Natural killer cell treated with Interleukin-12 subunit alpha and Interleukin-12 subunit beta and Interleukin-15 and Interleukin-18, amount 100 ng/mL, for 72 hours (primary cell): ENCODE measurements around the gene CDC23. TPM values are rescaled to one million over a fixed set of nuclear protein-coding genes. Genes with fewer than 3 reads are reported as not detected.
"Not testable (repeated sequence)": the region's sequence is repeated elsewhere in the genome, so short reads cannot be mapped to it uniquely, and the experiment has no call there.

Experiments used
- ATAC-seq, 2 donors: fragments of 150-1000 bp; cut with Tn5 transposase in 1 of 2; sonication (Bioruptor Pico), chemical (Tn5 transposase) in 1 of 2; 2 replicates each; pipeline ENCODE4 v1.10.0; 2021
- DNase-seq: peaks from one replicate; pipeline ENCODE4 v3.0.0; 2022; ENCODE audit warnings: low spot score
- H3K27ac Mint-ChIP-seq, 2 donors: 1 replicate in 1 of 2; 2 replicates in 1 of 2; pipeline ENCODE4 v1.8.0; 2022; ENCODE audit warnings: mixed read lengths in 2 of 2, mild to moderate bottlenecking in 1 of 2, moderate library complexity in 1 of 2
- H3K27me3 Mint-ChIP-seq, 2 donors: 1 replicate in 1 of 2; 2 replicates in 1 of 2; pipeline ENCODE4 v1.8.0; 2022; ENCODE audit warnings: mixed read lengths in 2 of 2
- H3K36me3 Mint-ChIP-seq: one replicate; pipeline ENCODE4 v1.8.0; 2022; ENCODE audit warnings: mixed read lengths
- H3K4me1 Mint-ChIP-seq, 2 donors: 1 replicate in 1 of 2; 2 replicates in 1 of 2; pipeline ENCODE4 v1.8.0; 2022; ENCODE audit warnings: low read depth in 2 of 2, mixed read lengths in 2 of 2, mild to moderate bottlenecking in 1 of 2
- H3K4me3 Mint-ChIP-seq: one replicate; pipeline ENCODE4 v1.8.0; 2022; ENCODE audit warnings: mixed read lengths
- H3K9me3 Mint-ChIP-seq: 2 replicates; pipeline ENCODE4 v1.8.0; 2022; ENCODE audit warnings: mixed read lengths
- total RNA-seq, 2 donors: library from RNA; stranded (reverse); gene quantifications; one replicate each; pipeline ENCODE4 v1.2.3, GENCODE V29; 2022

Gene CDC23
- total RNA-seq, 2 donors from 2014 or later = 38.5 to 41.3 TPM

DNA sequence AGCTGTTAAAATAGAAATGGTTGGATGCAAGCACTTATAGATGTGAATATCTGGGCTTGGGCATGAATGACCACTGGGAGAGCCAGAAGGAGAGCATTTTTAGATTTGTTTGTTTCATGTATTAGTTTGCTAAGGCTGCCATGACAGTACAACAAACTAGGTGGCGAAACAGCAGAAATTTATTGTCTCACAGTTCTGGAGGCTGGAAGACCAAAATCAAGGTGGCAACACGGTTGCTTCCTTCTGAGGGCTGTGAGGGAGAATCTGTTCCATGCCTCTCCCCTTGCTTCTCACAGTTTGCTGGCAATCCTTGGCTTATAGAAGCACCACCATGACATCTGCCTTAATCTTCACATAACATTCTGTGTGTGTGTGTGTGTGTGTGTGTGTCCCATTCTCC lies 20.2 kb upstream of the CDC23 start:
- Mint-ChIP-seq H3K9me3 (no peaks in the 10 kb centered on the region), H3K27me3 (peaks cover 6 to 14% of the 10 kb centered on the region in 2 donors), H3K27ac (no peak overlapping the region), H3K36me3 (no peaks in the 10 kb centered on the region), H3K4me1 (no peaks in the 10 kb centered on the region), H3K4me3 (no peak overlapping the region)
- ATAC-seq (no peak), DNase-seq (no peak)

DNA sequence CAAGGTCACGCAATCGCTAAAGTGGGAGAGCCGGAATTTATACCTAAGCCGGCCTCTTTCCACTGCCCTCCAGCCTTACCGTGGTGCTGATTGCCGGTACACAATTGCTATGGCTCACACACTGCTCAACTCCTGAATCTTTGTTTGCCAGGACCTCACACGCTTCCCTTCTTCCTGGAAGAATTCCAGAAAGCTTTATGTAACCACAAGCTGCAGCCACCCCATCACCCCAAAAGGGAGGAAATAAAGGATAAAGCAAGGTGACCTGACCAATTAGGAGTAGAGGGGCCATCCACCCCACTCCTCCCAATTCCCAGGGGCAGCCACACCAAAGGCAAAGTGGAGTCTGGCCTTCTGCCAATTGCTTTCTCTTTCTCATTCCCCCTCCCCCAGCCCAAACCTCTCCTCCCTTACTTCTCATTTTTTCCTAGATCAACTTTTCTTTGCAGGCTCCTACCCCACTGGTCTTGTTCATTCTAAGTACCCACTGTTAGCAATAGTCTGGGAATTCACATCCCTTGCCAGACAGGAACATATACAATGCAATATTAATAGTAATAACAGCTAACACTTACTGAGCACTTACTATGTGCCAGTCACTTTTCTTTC lies 18.0 kb upstream of the CDC23 start:
- no peak overlapping the region for H3K27ac Mint-ChIP-seq
- H3K9me3 Mint-ChIP-seq = no peaks in the 10 kb centered on the region
- DNase-seq (no peak), ATAC-seq (no peak)
- no peaks in the 10 kb centered on the region for H3K36me3 Mint-ChIP-seq
- no peaks in the 10 kb centered on the region for H3K4me1 Mint-ChIP-seq
- no peak overlapping the region for H3K4me3 Mint-ChIP-seq
- peaks cover 6 to 16% of the 10 kb centered on the region in 2 donors for H3K27me3 Mint-ChIP-seq

- Mint-ChIP-seq H3K36me3 (no peaks in the 10 kb centered on the region), H3K9me3 (no peaks in the 10 kb centered on the region), H3K27me3 (peaks cover 6 to 16% of the 10 kb centered on the region in 2 donors), H3K4me1 (no peaks in the 10 kb centered on the region), H3K27ac (no peak overlapping the region), H3K4me3 (no peak overlapping the region)
- ATAC-seq (no peak), DNase-seq (no peak)
Observed at GRCh38 chr5:138230261-138230660, 17.1 kb upstream of the CDC23 start.

DNA sequence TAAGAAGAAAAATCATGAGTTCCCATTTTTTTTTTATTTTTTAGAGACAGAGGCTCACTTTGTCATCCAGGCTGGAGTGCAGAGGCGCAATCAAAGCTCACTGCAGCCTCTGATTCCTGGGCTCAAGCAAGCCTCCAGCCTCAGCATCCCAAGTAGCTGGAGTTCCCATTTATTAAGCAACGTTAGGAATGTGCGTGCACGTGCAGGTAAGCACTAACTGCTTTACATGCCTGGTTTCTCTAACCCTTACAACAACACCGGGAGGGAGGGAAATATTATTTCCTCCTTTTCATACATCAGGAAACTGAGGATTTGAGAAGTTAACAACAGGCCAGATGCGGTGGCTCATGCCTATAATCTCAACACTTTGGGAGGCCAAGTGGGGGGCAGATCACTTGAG lies 16.3 kb upstream of the CDC23 start:
- Mint-ChIP-seq H3K36me3 (no peaks in the 10 kb centered on the region), H3K27ac (no peak overlapping the region), H3K4me1 (no peaks in the 10 kb centered on the region), H3K27me3 (peaks cover 6 to 13% of the 10 kb centered on the region in 2 donors), H3K9me3 (no peaks in the 10 kb centered on the region), H3K4me3 (no peak overlapping the region)
- no peak for ATAC-seq
- no peak for DNase-seq

DNA sequence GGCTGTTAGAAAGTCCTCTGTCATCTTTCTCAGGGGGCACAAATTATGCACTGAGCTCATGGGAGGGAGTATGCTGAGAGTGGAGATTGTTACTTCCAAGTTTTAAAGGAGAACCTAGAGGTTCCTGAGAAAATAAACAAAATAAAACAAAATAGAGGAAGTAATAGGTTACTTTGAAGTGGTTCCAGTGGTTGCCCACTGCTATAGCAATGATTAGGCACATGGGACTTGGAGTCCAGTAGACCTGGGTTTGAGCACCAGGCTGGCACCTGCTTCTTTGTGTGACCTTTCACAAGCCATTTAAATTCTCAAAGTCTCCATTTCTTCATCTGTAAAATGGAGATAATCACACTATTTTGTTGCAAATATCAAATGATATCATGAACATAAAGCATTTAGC lies 13.8 kb upstream of the CDC23 start:
- ATAC-seq = no peak
- no peak overlapping the region for H3K27ac Mint-ChIP-seq
- no peaks in the 10 kb centered on the region for H3K9me3 Mint-ChIP-seq
- peaks cover 5 to 6% of the 10 kb centered on the region in 2 donors for H3K4me1 Mint-ChIP-seq
- no peaks in the 10 kb centered on the region for H3K36me3 Mint-ChIP-seq
- H3K27me3 Mint-ChIP-seq = peaks cover 10 to 11% of the 10 kb centered on the region in 2 donors
- DNase-seq = no peak
- H3K4me3 Mint-ChIP-seq = no peak overlapping the region

GRCh38 chr5:138224712-138225111 lies 11.6 kb upstream of the CDC23 start:
- peaks cover 5 to 6% of the 10 kb centered on the region in 2 donors for H3K4me1 Mint-ChIP-seq
- ATAC-seq (peak in 1 of 2 donors; percentile 15), DNase-seq (no peak)
- H3K9me3 Mint-ChIP-seq = no peaks in the 10 kb centered on the region
- H3K27ac Mint-ChIP-seq = no peak overlapping the region
- peaks cover 4 to 5% of the 10 kb centered on the region in 2 donors for H3K27me3 Mint-ChIP-seq
- no peaks in the 10 kb centered on the region for H3K36me3 Mint-ChIP-seq
- no peak overlapping the region for H3K4me3 Mint-ChIP-seq

GRCh38 chr5:138223532-138223931 lies 10.4 kb upstream of the CDC23 start:
- Mint-ChIP-seq H3K9me3 (no peaks in the 10 kb centered on the region), H3K36me3 (no peaks in the 10 kb centered on the region), H3K27ac (no peak overlapping the region), H3K27me3 (peaks cover 7 to 12% of the 10 kb centered on the region in 2 donors), H3K4me3 (no peak overlapping the region), H3K4me1 (peaks cover 5 to 6% of the 10 kb centered on the region in 2 donors)
- ATAC-seq (peak in 1 of 2 donors; percentile 20), DNase-seq (no peak)

DNA sequence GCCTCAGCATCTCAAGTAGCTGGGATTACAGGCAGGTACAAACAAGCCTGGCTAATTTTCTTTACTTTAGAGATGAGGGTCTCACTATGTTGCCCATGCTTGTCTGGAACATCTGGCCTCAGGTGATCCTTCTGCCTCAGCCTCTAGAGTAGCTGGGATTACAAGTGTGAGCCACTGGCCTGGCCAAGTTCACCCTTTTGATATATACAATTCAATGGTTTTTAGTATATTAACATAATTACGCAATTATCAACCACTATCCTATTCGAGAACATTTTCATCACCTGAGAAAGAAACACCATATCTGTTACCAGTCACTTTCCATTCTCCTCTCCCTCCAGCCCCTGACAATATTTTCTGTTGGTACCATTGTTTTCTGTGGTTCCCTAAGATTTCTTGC lies 3.7 kb upstream of the CDC23 start:
- Mint-ChIP-seq H3K27me3 (peaks cover 3 to 7% of the 10 kb centered on the region in 2 donors), H3K27ac (no peak overlapping the region), H3K9me3 (no peaks in the 10 kb centered on the region), H3K36me3 (no peaks in the 10 kb centered on the region), H3K4me1 (peaks cover 9 to 13% of the 10 kb centered on the region in 2 donors), H3K4me3 (no peak overlapping the region)
- ATAC-seq = no peak
- no peak for DNase-seq

DNA sequence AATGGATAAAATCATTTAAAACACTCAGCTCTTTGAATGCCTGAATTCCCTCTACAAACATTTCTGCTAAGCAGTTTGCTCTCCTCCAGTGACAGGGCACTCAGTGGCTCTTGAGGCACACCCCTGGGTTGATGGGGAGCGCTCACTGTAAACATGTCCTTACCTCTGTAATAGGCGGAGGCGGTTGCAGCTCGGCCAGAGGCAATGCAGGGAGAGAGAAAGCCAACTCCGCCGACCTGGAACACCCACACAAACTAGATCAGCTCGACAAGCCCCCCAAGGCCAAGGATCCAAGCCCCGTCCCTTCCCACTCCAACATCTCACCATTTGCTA lies 329 bp downstream of the CDC23 start:
- no peak for DNase-seq

DNA sequence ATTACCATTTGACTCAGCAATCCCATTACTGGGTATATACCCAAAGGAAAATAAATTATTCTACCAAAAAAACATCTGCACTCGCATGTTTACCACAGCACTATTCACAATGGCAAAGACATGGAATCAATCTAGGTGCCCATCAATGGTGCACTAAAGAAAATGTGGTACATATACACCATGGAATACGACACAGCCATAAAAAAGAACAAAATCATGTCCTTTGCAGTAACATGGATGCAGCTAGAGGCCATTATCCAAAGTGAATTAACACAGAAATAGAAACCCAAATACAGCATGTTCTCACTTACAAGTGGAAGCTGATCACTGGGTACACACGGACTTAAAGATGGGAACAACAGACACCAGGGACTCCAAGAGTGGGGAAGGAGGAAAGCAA lies 2.1 kb downstream of the CDC23 start:
- H3K27ac Mint-ChIP-seq = peak overlapping the region in 1 of 2 donors; percentile 53
- peak overlapping the region; percentile 17 for H3K4me3 Mint-ChIP-seq
- H3K4me1 Mint-ChIP-seq = peaks cover 19% of the 10 kb centered on the region in 2 donors
- ATAC-seq = no peak
- DNase-seq = no peak
- no peaks in the 10 kb centered on the region for H3K27me3 Mint-ChIP-seq
- H3K36me3 Mint-ChIP-seq = peaks cover 5% of the 10 kb centered on the region
- no peaks in the 10 kb centered on the region for H3K9me3 Mint-ChIP-seq

More for the DNA sequence above, 329 bp downstream of the CDC23 start:
- Mint-ChIP-seq H3K9me3 (no peaks in the 10 kb centered on the region), H3K27me3 (no peaks in the 10 kb centered on the region), H3K27ac (peak overlapping the region; percentile 92 to 99), H3K4me1 (peaks cover 19% of the 10 kb centered on the region in 2 donors), H3K4me3 (peak overlapping the region; percentile 99), H3K36me3 (peaks cover 5% of the 10 kb centered on the region)
- peak; percentile 43 to 49 for ATAC-seq

DNA sequence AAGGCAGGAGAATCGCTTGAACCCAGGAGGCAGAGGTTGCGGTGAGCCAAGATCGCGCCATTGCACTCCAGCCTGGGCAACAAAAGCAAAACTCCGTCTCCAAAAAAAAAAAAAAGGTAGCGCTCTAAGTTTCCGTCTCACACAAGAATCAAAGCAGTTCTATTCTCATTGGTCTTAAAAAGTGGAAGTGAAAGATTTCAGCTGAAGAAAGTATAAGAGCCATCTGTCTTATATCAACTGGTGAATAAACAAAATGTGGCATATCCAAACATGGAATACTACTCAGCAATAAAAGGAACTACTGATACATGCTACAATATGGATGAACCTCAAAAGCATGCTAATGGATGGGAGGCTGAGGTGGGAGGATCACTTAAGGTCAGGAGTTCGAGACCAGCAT lies 19.3 kb downstream of the CDC23 start:
- peaks cover 19% of the 10 kb centered on the region for H3K36me3 Mint-ChIP-seq
- H3K27ac Mint-ChIP-seq, H3K4me3 Mint-ChIP-seq, H3K4me1 Mint-ChIP-seq, H3K9me3 Mint-ChIP-seq, H3K27me3 Mint-ChIP-seq, DNase-seq, ATAC-seq: not testable (repeated sequence)

- Mint-ChIP-seq H3K27ac (no peak overlapping the region), H3K27me3 (no peaks in the 10 kb centered on the region), H3K36me3 (peaks cover 22% of the 10 kb centered on the region), H3K9me3 (no peaks in the 10 kb centered on the region), H3K4me1 (no peaks in the 10 kb centered on the region), H3K4me3 (no peak overlapping the region)
- no peak for ATAC-seq
- no peak for DNase-seq
Observed at GRCh38 chr5:138192826-138193225, 20.3 kb downstream of the CDC23 start.

- no peak for ATAC-seq
- Mint-ChIP-seq H3K4me3 (no peak overlapping the region), H3K27ac (no peak overlapping the region), H3K36me3 (peaks cover 29% of the 10 kb centered on the region), H3K9me3 (no peaks in the 10 kb centered on the region), H3K27me3 (no peaks in the 10 kb centered on the region), H3K4me1 (peaks cover 7 to 8% of the 10 kb centered on the region in 2 donors)
- no peak for DNase-seq
Observed at GRCh38 chr5:138188626-138189025, 24.5 kb downstream of the CDC23 start.

- no peaks in the 10 kb centered on the region for H3K9me3 Mint-ChIP-seq
- H3K36me3 Mint-ChIP-seq = peaks cover 24% of the 10 kb centered on the region
- H3K27ac Mint-ChIP-seq = peak overlapping the region in 1 of 2 donors; percentile 11
- no peak overlapping the region for H3K4me3 Mint-ChIP-seq
- no peaks in the 10 kb centered on the region for H3K27me3 Mint-ChIP-seq
- peak in 1 of 2 donors; percentile 53 for ATAC-seq
- DNase-seq = no peak
- H3K4me1 Mint-ChIP-seq = peaks cover 7 to 8% of the 10 kb centered on the region in 2 donors
Observed at GRCh38 chr5:138186002-138186447, 27.1 kb downstream of the CDC23 start.

- Mint-ChIP-seq H3K4me3 (no peak overlapping the region), H3K36me3 (peaks cover 16% of the 10 kb centered on the region), H3K4me1 (peaks cover 8 to 21% of the 10 kb centered on the region in 2 donors), H3K9me3 (no peaks in the 10 kb centered on the region), H3K27me3 (no peaks in the 10 kb centered on the region), H3K27ac (no peak overlapping the region)
- no peak for ATAC-seq
- DNase-seq = no peak
Observed at GRCh38 chr5:138182808-138183207, 30.3 kb downstream of the CDC23 start.
